Stimulated activated CD8-positive, alpha-beta memory T cell treated with anti-CD3 and anti-CD28 coated beads, Interleukin-7, amount 100 ng/mL, for 4 hours (primary cell): ENCODE results near the gene ZNF654.
A peak's percentile ranks its signal among the peaks of the same experiment; 100 is the strongest.
"Not testable (repeated sequence)": the region's sequence is repeated elsewhere in the genome, so short reads cannot be mapped to it uniquely, and the experiment has no call there.

Experiments
- DNase-seq, 2 donors: peaks; one replicate each; pipeline ENCODE4 v3.0.0-alpha.2; 2020; ENCODE audit warnings: low read depth in 2 of 2

ZNF654 gene

GRCh38 chr3:88059380-88060170, 520 bp downstream of the ZNF654 start:
- peak in 1 of 2 donors; percentile 1 for DNase-seq

- no peak for DNase-seq
Observed at GRCh38 chr3:88061746-88062145, 2.7 kb downstream of the ZNF654 start.

GRCh38 chr3:88075072-88075471, 16.0 kb downstream of the ZNF654 start:
- DNase-seq, result no peak

- DNase-seq, result no peak
Observed at GRCh38 chr3:88075497-88075896, 16.4 kb downstream of the ZNF654 start.

GRCh38 chr3:88076712-88077111, 17.7 kb downstream of the ZNF654 start:
- DNase-seq, result no peak

- no peak for DNase-seq
Observed at GRCh38 chr3:88078932-88079331, 19.9 kb downstream of the ZNF654 start.

- DNase-seq, result no peak
Observed at GRCh38 chr3:88082854-88083253, 23.8 kb downstream of the ZNF654 start.

- no peak for DNase-seq
Observed at GRCh38 chr3:88084097-88084501, 25.0 kb downstream of the ZNF654 start.

GRCh38 chr3:88090681-88091080, 31.6 kb downstream of the ZNF654 start:
- no peak for DNase-seq

GRCh38 chr3:88092270-88092669, 33.2 kb downstream of the ZNF654 start:
- DNase-seq, result no peak

- no peak for DNase-seq
Observed at GRCh38 chr3:88093266-88093665, 34.2 kb downstream of the ZNF654 start.

GRCh38 chr3:88101142-88101541, 42.1 kb downstream of the ZNF654 start:
- DNase-seq, result no peak

GRCh38 chr3:88105325-88105724, 46.3 kb downstream of the ZNF654 start:
- DNase-seq, result no peak

- DNase-seq, result no peak
Observed at GRCh38 chr3:88112289-88112688, 53.2 kb downstream of the ZNF654 start.

- DNase-seq, result peak; percentile 1 to 39
Observed at GRCh38 chr3:88113311-88114162, 54.5 kb downstream of the ZNF654 start.

GRCh38 chr3:88114878-88115549, 56.0 kb downstream of the ZNF654 start:
- DNase-seq, result no peak

- no peak for DNase-seq
Observed at GRCh38 chr3:88117683-88118082, 58.6 kb downstream of the ZNF654 start.

- not testable (repeated sequence) for DNase-seq
Observed at GRCh38 chr3:88118603-88119002, 59.5 kb downstream of the ZNF654 start.

- DNase-seq, result no peak
Observed at GRCh38 chr3:88123526-88123925, 64.5 kb downstream of the ZNF654 start.

- DNase-seq, result no peak
Observed at GRCh38 chr3:88131695-88132094, 72.6 kb downstream of the ZNF654 start.

- no peak for DNase-seq
Observed at GRCh38 chr3:88132894-88133293, 73.8 kb downstream of the ZNF654 start.

GRCh38 chr3:88133711-88134263, 74.7 kb downstream of the ZNF654 start:
- no peak for DNase-seq
